HG02938 (cell line): Measurements from ENCODE around the gene NAP1L1.
"Not testable (repeated sequence)": the region's sequence is repeated elsewhere in the genome, so short reads cannot be mapped to it uniquely, and the experiment has no call there.

Experiments used
- ATAC-seq: cut with Tn5 transposase; IDR thresholded peaks from one replicate; pipeline ENCODE4 v1.9.1; 2021; ENCODE audit warnings: mild to moderate bottlenecking, moderate library complexity; ENCODE audit not compliant: unreplicated experiment

Gene NAP1L1

DNA sequence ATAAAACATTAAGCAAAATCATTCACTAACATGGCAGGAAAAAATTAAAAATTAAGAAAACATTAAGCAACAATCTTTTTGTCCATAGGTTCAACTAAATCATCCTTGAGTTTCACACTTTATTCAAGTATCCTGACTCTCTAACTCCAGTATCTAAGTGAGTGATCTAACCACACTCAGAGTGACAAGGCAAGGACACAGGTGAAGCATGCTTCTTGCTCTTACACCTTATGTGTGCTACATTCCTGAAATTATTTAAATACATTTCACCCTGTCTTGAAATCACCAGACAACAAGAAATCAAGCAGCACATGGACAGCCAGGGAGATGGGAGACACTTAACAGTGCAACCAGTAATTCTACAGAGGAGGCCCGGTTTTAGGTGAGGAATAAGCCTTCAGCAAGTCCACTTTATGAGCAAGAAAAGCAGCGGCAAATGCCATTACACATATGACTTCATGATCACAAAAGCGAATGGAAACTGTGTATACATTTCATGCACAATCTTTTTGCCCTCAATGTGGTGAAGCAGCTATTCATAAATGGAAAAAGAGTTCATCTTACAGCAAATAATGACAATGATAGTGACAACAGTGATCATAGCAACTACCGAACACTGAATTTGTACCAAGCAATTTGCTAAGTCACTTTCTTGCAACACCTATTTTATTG, 90.3 kb downstream of the NAP1L1 start:
- ATAC-seq: no peak

GRCh38 chr12:75991753-75992152, 92.7 kb downstream of the NAP1L1 start:
- ATAC-seq: no peak

GRCh38 chr12:75990189-75990912, 94.1 kb downstream of the NAP1L1 start:
- ATAC-seq: no peak

GRCh38 chr12:75987709-75988108, 96.8 kb downstream of the NAP1L1 start:
- not testable (repeated sequence) for ATAC-seq
